Stimulated activated naive CD8-positive, alpha-beta T cell treated with anti-CD3 and anti-CD28 coated beads, Interleukin-15, amount 100 ng/mL, for 72 hours (primary cell): Measurements from ENCODE around the gene CASP10.

ENCODE experiments used
- ATAC-seq: fragments of 150-1000 bp; cut with Tn5 transposase; 2 replicates; pipeline ENCODE4 v1.10.0; 2021; ENCODE audit warnings: mild to moderate bottlenecking, moderate library complexity
- DNase-seq, 2 donors: peaks; one replicate each; pipeline ENCODE4 v3.0.0; 2021 to 2022
- H3K27ac Mint-ChIP-seq, 2 donors: one replicate each; pipeline ENCODE4 v1.8.0; 2022; ENCODE audit warnings: mild to moderate bottlenecking in 2 of 2, mixed read lengths in 2 of 2, moderate library complexity in 2 of 2
- H3K27me3 Mint-ChIP-seq: one replicate; pipeline ENCODE4 v1.8.0; 2022; ENCODE audit warnings: mixed read lengths
- H3K4me1 Mint-ChIP-seq: one replicate; pipeline ENCODE4 v1.8.0; 2022; ENCODE audit warnings: mild to moderate bottlenecking, mixed read lengths
- H3K4me3 Mint-ChIP-seq, 2 donors: one replicate each; pipeline ENCODE4 v1.8.0; 2022; ENCODE audit warnings: mild to moderate bottlenecking in 2 of 2, mixed read lengths in 2 of 2, moderate library complexity in 1 of 2
- H3K9me3 Mint-ChIP-seq, 2 donors: one replicate each; pipeline ENCODE4 v1.8.0; 2022; ENCODE audit warnings: mixed read lengths in 2 of 2

The CASP10 gene

GRCh38 chr2:201254081-201254730 is 71.3 kb downstream of the CASP10 start:
- Mint-ChIP-seq H3K9me3 (peaks cover 5 to 9% of the 10 kb centered on the region in 2 donors), H3K27ac (peak overlapping the region; percentile 80 to 94), H3K27me3 (no peaks in the 10 kb centered on the region), H3K4me1 (peaks cover 90% of the 10 kb centered on the region), H3K4me3 (peak overlapping the region; percentile 29 to 50)
- ATAC-seq, result peak; percentile 9
- DNase-seq, result peak in 1 of 2 donors; percentile 51

GRCh38 chr2:201255408-201256033 is 72.6 kb downstream of the CASP10 start:
- Mint-ChIP-seq H3K4me1 (peaks cover 93% of the 10 kb centered on the region), H3K4me3 (no peak overlapping the region), H3K9me3 (peaks cover 4 to 5% of the 10 kb centered on the region in 2 donors), H3K27me3 (no peaks in the 10 kb centered on the region), H3K27ac (peak overlapping the region; percentile 80 to 94)
- DNase-seq (no peak), ATAC-seq (no peak)

- Mint-ChIP-seq H3K27ac (peak overlapping the region in 1 of 2 donors; percentile 30), H3K4me1 (peaks cover 89% of the 10 kb centered on the region), H3K4me3 (no peak overlapping the region), H3K9me3 (peaks cover under 1 to 5% of the 10 kb centered on the region in 2 donors), H3K27me3 (no peaks in the 10 kb centered on the region)
- no peak for ATAC-seq
- no peak for DNase-seq
Measured at GRCh38 chr2:201256082-201256481, 73.1 kb downstream of the CASP10 start.

GRCh38 chr2:201257381-201257955 is 74.5 kb downstream of the CASP10 start:
- DNase-seq, result peak; percentile 56 to 64
- Mint-ChIP-seq H3K4me1 (peaks cover 86% of the 10 kb centered on the region), H3K4me3 (peak overlapping the region; percentile 91 to 92), H3K27me3 (no peaks in the 10 kb centered on the region), H3K9me3 (no peaks in the 10 kb centered on the region), H3K27ac (peak overlapping the region; percentile 98 to 99)
- peak; percentile 39 for ATAC-seq

GRCh38 chr2:201257956-201258665 is 75.2 kb downstream of the CASP10 start:
- no peaks in the 10 kb centered on the region for H3K9me3 Mint-ChIP-seq
- peak; percentile 80 for ATAC-seq
- H3K4me3 Mint-ChIP-seq, result peak overlapping the region; percentile 91 to 92
- peak overlapping the region; percentile 98 to 99 for H3K27ac Mint-ChIP-seq
- DNase-seq, result peak; percentile 88 to 95
- H3K4me1 Mint-ChIP-seq, result peaks cover 86% of the 10 kb centered on the region
- no peaks in the 10 kb centered on the region for H3K27me3 Mint-ChIP-seq

GRCh38 chr2:201258666-201259615 is 76.0 kb downstream of the CASP10 start:
- Mint-ChIP-seq H3K9me3 (no peaks in the 10 kb centered on the region), H3K4me3 (peak overlapping the region; percentile 91 to 92), H3K4me1 (peaks cover 87% of the 10 kb centered on the region), H3K27ac (peak overlapping the region; percentile 98 to 99), H3K27me3 (no peaks in the 10 kb centered on the region)
- ATAC-seq (peak; percentile 26), DNase-seq (no peak)

- ATAC-seq (peak; percentile 55), DNase-seq (peak; percentile 67 to 78)
- Mint-ChIP-seq H3K27me3 (no peaks in the 10 kb centered on the region), H3K4me3 (peak within 1 kb of the TSS; percentile 91 to 98), H3K9me3 (no peaks in the 10 kb centered on the region), H3K27ac (peak within 1 kb of the TSS; percentile 97), H3K4me1 (peaks cover 86% of the 10 kb centered on the region)
Measured at GRCh38 chr2:201260302-201260800, 77.4 kb downstream of the CASP10 start, which contains the start of gene CASP8. Gene CASP8, plus strand, starts transcription at chr2:201260536. Its CDS starts 5,951 bp downstream, at chr2:201266487.

- Mint-ChIP-seq H3K27ac (peak overlapping the region; percentile 89 to 97), H3K4me3 (peak overlapping the region; percentile 88 to 98), H3K27me3 (no peaks in the 10 kb centered on the region), H3K4me1 (peaks cover 86% of the 10 kb centered on the region), H3K9me3 (no peaks in the 10 kb centered on the region)
- no peak for ATAC-seq
- DNase-seq, result peak; percentile 52 to 69
Measured at GRCh38 chr2:201261471-201261870, 78.5 kb downstream of the CASP10 start.

GRCh38 chr2:201261906-201262305 is 79.0 kb downstream of the CASP10 start:
- ATAC-seq, result no peak
- H3K9me3 Mint-ChIP-seq, result no peaks in the 10 kb centered on the region

GRCh38 chr2:201262718-201263117 is 79.8 kb downstream of the CASP10 start:
- Mint-ChIP-seq H3K4me1 (peaks cover 79% of the 10 kb centered on the region), H3K27me3 (no peaks in the 10 kb centered on the region), H3K27ac (peak overlapping the region; percentile 86 to 91), H3K4me3 (peak overlapping the region; percentile 78 to 79), H3K9me3 (no peaks in the 10 kb centered on the region)
- ATAC-seq (peak; percentile 60), DNase-seq (peak in 1 of 2 donors; percentile 43)

More at GRCh38 chr2:201261906-201262305, 79.0 kb downstream of the CASP10 start:
- H3K4me3 Mint-ChIP-seq, result peak overlapping the region; percentile 88 to 98
- peaks cover 86% of the 10 kb centered on the region for H3K4me1 Mint-ChIP-seq
- H3K27ac Mint-ChIP-seq, result peak overlapping the region; percentile 89 to 97
- no peak for DNase-seq
- no peaks in the 10 kb centered on the region for H3K27me3 Mint-ChIP-seq

- no peaks in the 10 kb centered on the region for H3K9me3 Mint-ChIP-seq
- H3K27ac Mint-ChIP-seq, result no peak overlapping the region
- H3K4me1 Mint-ChIP-seq, result peaks cover 69% of the 10 kb centered on the region
- H3K4me3 Mint-ChIP-seq, result peak overlapping the region; percentile 64 to 79
- H3K27me3 Mint-ChIP-seq, result no peaks in the 10 kb centered on the region
- DNase-seq (no peak), ATAC-seq (no peak)
Measured at GRCh38 chr2:201263779-201264178, 80.8 kb downstream of the CASP10 start.

- no peak for ATAC-seq
- Mint-ChIP-seq H3K27me3 (no peaks in the 10 kb centered on the region), H3K9me3 (no peaks in the 10 kb centered on the region), H3K4me3 (peak overlapping the region; percentile 64 to 79), H3K4me1 (peaks cover 60% of the 10 kb centered on the region), H3K27ac (no peak overlapping the region)
- DNase-seq, result no peak
Measured at GRCh38 chr2:201264472-201265173, 81.7 kb downstream of the CASP10 start.

GRCh38 chr2:201266629-201267028 is 83.7 kb downstream of the CASP10 start:
- ATAC-seq (no peak), DNase-seq (no peak)
- Mint-ChIP-seq H3K4me3 (no peak overlapping the region), H3K9me3 (no peaks in the 10 kb centered on the region), H3K4me1 (peaks cover 66% of the 10 kb centered on the region), H3K27me3 (no peaks in the 10 kb centered on the region), H3K27ac (peak overlapping the region in 1 of 2 donors; percentile 59)
